Parathyroid adenoma (tissue), 2 donors: ENCODE data around the gene GLB1L.

ENCODE experiments used
- H2AFZ ChIP-seq: fragments of 300-600 bp; sonication (generic); one replicate; pipeline ENCODE4 v1.7.0; 2017; ENCODE audit warnings: antibody characterized with exemption, mild to moderate bottlenecking
- H3K27ac ChIP-seq: fragments of 300-600 bp; sonication (generic); one replicate; pipeline ENCODE4 v1.7.0; 2017
- H3K27me3 ChIP-seq: fragments of 300-600 bp; sonication (generic); one replicate; pipeline ENCODE4 v1.7.0; 2017; ENCODE audit warnings: low read length; ENCODE audit not compliant: control insufficient read depth, insufficient read depth
- H3K36me3 ChIP-seq: fragments of 300-600 bp; sonication (generic); one replicate; pipeline ENCODE4 v1.7.0; 2017; ENCODE audit warnings: low read length; ENCODE audit not compliant: control insufficient read depth, insufficient read depth
- H3K4me1 ChIP-seq: fragments of 300-600 bp; sonication (generic); one replicate; pipeline ENCODE4 v1.7.0; 2017; ENCODE audit warnings: control low read depth
- H3K4me2 ChIP-seq: fragments of 300-600 bp; sonication (generic); one replicate; pipeline ENCODE4 v1.7.0; 2017; ENCODE audit warnings: low read length
- H3K4me3 ChIP-seq: fragments of 300-600 bp; sonication (generic); one replicate; pipeline ENCODE4 v1.7.0; 2017; ENCODE audit warnings: low read depth, low read length
- H3K79me2 ChIP-seq: fragments of 300-600 bp; sonication (generic); one replicate; pipeline ENCODE4 v1.7.0; 2017; ENCODE audit warnings: control low read depth
- H3K9ac ChIP-seq: fragments of 300-600 bp; sonication (generic); one replicate; pipeline ENCODE4 v1.7.0; 2017; ENCODE audit warnings: mild to moderate bottlenecking
- H3K9me3 ChIP-seq: fragments of 300-600 bp; sonication (generic); one replicate; pipeline ENCODE4 v1.7.0; 2017; ENCODE audit warnings: low read length; ENCODE audit not compliant: control insufficient read depth
- CTCF ChIP-seq: fragments of 300-600 bp; sonication (generic); IDR thresholded peaks from one replicate; pipeline ENCODE4 v1.7.0; 2017; ENCODE audit warnings: antibody characterized with exemption, mild to moderate bottlenecking
- donor health status: primary hyperparathyroidism.

The GLB1L gene

DNA sequence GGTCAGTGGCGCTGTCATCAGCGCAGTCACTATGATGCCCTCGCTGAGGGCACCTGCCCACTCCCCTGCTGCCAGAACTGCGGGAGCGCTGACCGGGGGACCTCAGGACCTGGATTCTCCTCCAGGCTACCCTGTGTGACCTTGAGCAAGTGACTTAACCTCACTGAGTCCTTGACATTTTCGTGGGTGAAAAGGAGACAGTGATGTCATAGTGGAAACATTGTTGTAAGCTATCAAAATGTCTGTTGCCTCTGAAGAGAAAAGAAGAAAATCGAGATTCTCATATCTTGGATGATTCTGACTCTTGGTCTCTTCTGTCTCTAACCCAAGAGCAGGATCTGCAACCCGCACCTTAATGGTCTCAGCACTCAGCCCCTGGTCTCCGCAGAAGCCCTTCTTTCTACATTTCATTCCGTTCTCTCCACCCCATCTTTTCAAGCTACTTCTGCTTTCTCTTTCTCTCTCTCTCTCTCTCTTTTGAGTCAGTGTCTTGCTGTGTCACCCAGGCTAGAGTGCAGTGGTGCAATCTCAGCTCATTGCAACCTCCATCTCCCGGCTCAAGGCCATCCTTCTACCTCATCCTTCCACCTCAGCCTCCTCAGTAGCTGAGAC lies 9.5 kb upstream of the GLB1L start:
- H3K9me3 ChIP-seq, result no peaks in the 10 kb centered on the region
- TF ChIP-seq CTCF, result no peak
- peaks cover 2% of the 10 kb centered on the region for H3K79me2 ChIP-seq
- H3K4me1 ChIP-seq, result peaks cover 29% of the 10 kb centered on the region
- H3K4me3 ChIP-seq, result peak overlapping the region; percentile 73
- no peak overlapping the region for H3K9ac ChIP-seq
- no peaks in the 10 kb centered on the region for H3K36me3 ChIP-seq
- H3K4me2 ChIP-seq, result peak overlapping the region; percentile 97
- H3K27me3 ChIP-seq, result no peaks in the 10 kb centered on the region
- H3K27ac ChIP-seq, result peak overlapping the region; percentile 75
- peak overlapping the region; percentile 72 for H2AFZ ChIP-seq

DNA sequence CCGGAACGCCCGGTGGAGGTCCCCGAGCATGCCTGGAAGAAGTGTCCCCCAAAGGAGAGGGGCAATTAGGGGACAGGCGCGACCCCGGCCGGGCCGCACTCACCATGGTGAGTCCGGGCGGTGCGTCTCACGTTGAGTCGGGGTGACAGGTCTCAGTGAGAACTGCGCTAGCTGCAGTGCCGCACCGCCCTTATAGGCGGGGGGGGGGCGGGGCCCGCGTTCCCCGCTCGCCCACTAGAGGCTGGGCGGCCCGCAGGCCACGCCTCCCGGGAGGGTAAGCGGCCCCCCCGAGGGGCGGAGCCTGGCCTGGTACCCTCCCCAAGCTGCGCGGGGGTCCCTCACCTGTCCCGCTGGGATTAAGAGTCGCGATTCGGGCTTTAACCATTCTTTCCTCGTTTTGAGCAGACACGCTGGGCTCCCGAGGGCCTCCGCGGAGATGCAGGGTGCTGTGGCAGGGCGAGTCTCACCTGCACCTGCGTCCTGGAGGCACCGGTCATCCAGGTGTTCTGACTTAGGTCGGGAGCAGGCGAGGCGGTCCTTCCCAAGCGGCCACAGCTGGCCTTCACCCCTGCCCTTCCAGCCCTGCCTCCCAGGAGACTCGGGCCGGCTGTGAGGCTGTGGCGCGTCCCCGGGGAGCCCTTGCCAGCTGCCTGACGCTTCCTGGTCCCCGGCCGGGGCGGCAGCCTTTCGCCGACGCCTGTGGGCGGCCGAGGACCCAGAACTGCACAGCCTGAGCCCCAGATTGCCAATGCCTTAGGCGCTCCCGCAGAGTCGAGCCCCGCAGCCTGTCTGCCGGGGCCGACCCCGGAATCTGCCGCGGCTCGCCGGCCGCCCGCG lies 8.7 kb upstream of the GLB1L start, which contains the start of gene TUBA4A:
TSS of gene TUBA4A (minus strand) at position 166 of the 837 bp plus-strand sequence. CDS start at position 106, 60 bp downstream.
- Histone ChIP-seq H3K4me1 (peaks cover 30% of the 10 kb centered on the region), H3K79me2 (peaks cover 2% of the 10 kb centered on the region), H3K36me3 (no peaks in the 10 kb centered on the region), H3K27ac (peak within 1 kb of the TSS; percentile 75), H2AFZ (peak within 1 kb of the TSS; percentile 72), H3K27me3 (no peaks in the 10 kb centered on the region), H3K9ac (peak within 1 kb of the TSS; percentile 8), H3K4me2 (peak within 1 kb of the TSS; percentile 97), H3K4me3 (peak within 1 kb of the TSS; percentile 73), H3K9me3 (no peaks in the 10 kb centered on the region)
- peak; percentile 6 for TF ChIP-seq CTCF

DNA sequence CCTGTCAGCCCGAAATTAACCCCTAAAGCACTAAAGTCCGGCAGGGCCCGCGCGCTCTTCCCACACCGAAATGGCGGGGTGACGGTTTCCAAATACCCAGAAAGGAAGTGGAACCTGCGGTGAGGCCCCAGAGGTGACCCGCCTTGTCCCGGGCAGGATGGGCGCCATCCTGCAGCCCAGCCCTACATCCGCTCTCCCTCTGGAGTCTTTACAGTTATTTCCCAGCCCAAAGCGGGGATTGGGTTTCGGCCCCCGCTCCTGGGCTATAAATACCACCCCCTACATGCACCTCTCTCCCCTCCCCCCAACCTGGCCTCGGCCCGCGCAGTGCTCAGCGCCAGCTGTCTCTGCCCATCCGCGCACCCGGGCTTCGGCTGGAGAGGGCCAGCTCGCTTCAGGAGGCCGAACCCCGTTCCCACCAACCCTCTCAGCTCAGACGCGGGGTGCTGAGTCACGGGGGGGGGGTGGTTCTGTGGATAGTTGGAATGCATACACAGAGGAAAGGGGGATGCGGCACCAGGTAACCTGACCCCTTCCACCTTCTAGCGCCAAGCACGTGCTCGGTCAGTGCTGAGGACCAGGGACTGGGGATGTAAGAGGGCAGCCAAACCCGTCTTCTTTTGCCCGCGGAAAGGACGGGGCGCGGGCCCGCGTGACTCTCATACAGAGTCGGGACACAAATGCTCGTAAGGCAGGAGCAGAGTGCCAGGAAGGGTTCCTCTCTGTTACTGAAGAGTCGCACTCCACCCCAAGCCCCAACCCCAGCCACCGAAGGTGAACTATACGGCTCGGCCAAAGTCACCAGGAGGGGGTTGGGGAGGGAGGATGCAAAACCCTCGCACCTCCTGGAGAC lies 7.9 kb upstream of the GLB1L start, which contains the start of gene TUBA4B:
TSS of gene TUBA4B (plus strand) at position 344 of the 853 bp plus-strand sequence. CDS start at position 509, 165 bp downstream.
- no peaks in the 10 kb centered on the region for H3K9me3 ChIP-seq
- H3K27ac ChIP-seq, result peak within 1 kb of the TSS; percentile 75
- peaks cover 2% of the 10 kb centered on the region for H3K79me2 ChIP-seq
- H3K36me3 ChIP-seq, result no peaks in the 10 kb centered on the region
- H3K4me2 ChIP-seq, result peak within 1 kb of the TSS; percentile 97
- peak within 1 kb of the TSS; percentile 73 for H3K4me3 ChIP-seq
- H3K4me1 ChIP-seq, result peaks cover 30% of the 10 kb centered on the region
- no peak for TF ChIP-seq CTCF
- H3K9ac ChIP-seq, result peak within 1 kb of the TSS; percentile 8
- no peaks in the 10 kb centered on the region for H3K27me3 ChIP-seq
- peak within 1 kb of the TSS; percentile 72 for H2AFZ ChIP-seq

- H3K9ac ChIP-seq, result no peak overlapping the region
- peak overlapping the region; percentile 73 for H3K4me3 ChIP-seq
- H3K9me3 ChIP-seq, result no peaks in the 10 kb centered on the region
- H3K27ac ChIP-seq, result peak overlapping the region; percentile 75
- H3K79me2 ChIP-seq, result peaks cover 2% of the 10 kb centered on the region
- H3K4me1 ChIP-seq, result peaks cover 30% of the 10 kb centered on the region
- peak overlapping the region; percentile 72 for H2AFZ ChIP-seq
- no peaks in the 10 kb centered on the region for H3K36me3 ChIP-seq
- H3K27me3 ChIP-seq, result no peaks in the 10 kb centered on the region
- TF ChIP-seq CTCF, result no peak
- peak overlapping the region; percentile 97 for H3K4me2 ChIP-seq
Observed at GRCh38 chr2:219252570-219252899, 7.3 kb upstream of the GLB1L start.
